Neural cell (in vitro differentiated cells): ENCODE data around the gene PARVB. TPM values are rescaled to one million over a fixed set of nuclear protein-coding genes. Genes with fewer than 3 reads are reported as not detected.

Source experiments
- H2AFZ ChIP-seq: fragments of 200-600, 300-800 bp; sonication (generic), shearing (Covaris generic); 2 replicates; pipeline ENCODE4 v1.6.0; 2014; ENCODE audit warnings: low read depth, mild to moderate bottlenecking, antibody characterized with exemption, low read length, moderate library complexity
- H3F3A ChIP-seq: fragments of 200-600 bp; shearing (Covaris generic); 2 replicates; pipeline ENCODE4 v1.6.1; 2016; ENCODE audit warnings: mild to moderate bottlenecking, moderate library complexity, mixed read lengths, antibody characterized with exemption, low read length; ENCODE audit not compliant: insufficient read depth, poor library complexity, severe bottlenecking
- H3K27ac ChIP-seq: fragments of 200-600, 300-800 bp; sonication (generic), shearing (Covaris generic); 2 replicates; pipeline ENCODE4 v1.5.1; 2014; ENCODE audit warnings: mild to moderate bottlenecking, low read length, moderate library complexity
- H3K27me3 ChIP-seq: fragments of 300-800, 200-600 bp; sonication (generic), shearing (Covaris generic); 2 replicates; pipeline ENCODE4 v1.6.0; 2014; ENCODE audit warnings: mild to moderate bottlenecking, low read depth, low read length, moderate library complexity; ENCODE audit not compliant: insufficient read depth
- H3K36me3 ChIP-seq: fragments of 300-800, 200-600 bp; sonication (generic), shearing (Covaris generic); 2 replicates; pipeline ENCODE4 v1.5.1; 2014; ENCODE audit warnings: mild to moderate bottlenecking, antibody characterized with exemption, low read length, moderate library complexity; ENCODE audit not compliant: insufficient read depth
- H3K4me2 ChIP-seq: fragments of 300-800, 200-600 bp; sonication (generic), shearing (Covaris generic); 2 replicates; pipeline ENCODE4 v1.6.0; 2014; ENCODE audit warnings: mild to moderate bottlenecking, low read length
- H3K4me3 ChIP-seq: fragments of 300-800, 200-600 bp; sonication (generic), shearing (Covaris generic); 2 replicates; pipeline ENCODE4 v1.5.1; 2014; ENCODE audit warnings: mild to moderate bottlenecking, low read length, moderate library complexity
- H3K79me2 ChIP-seq: fragments of 200-600 bp; shearing (Covaris generic); replicated peaks from 2 replicates; pipeline ENCODE4 v1.6.0; 2014; ENCODE audit warnings: mild to moderate bottlenecking, low read length, moderate library complexity; ENCODE audit not compliant: insufficient read depth
- H3K9ac ChIP-seq: fragments of 300-800, 200-600 bp; sonication (generic), shearing (Covaris generic); 2 replicates; pipeline ENCODE4 v1.6.1; 2016; ENCODE audit warnings: mild to moderate bottlenecking, low read length, mixed read lengths
- H3K9me2 ChIP-seq: fragments of 200-600 bp; shearing (Covaris generic); 2 replicates; pipeline ENCODE4 v1.6.1; 2016; ENCODE audit warnings: mild to moderate bottlenecking, low read length, mixed read lengths; ENCODE audit not compliant: insufficient read depth
- H3K9me3 ChIP-seq: fragments of 200-600, 300-800 bp; sonication (generic), shearing (Covaris generic); 2 replicates; pipeline ENCODE4 v1.6.1; 2016; ENCODE audit warnings: mild to moderate bottlenecking, mixed run types, low read length, moderate library complexity, mixed read lengths
- H4K20me1 ChIP-seq: fragments of 200-600 bp; shearing (Covaris generic); 2 replicates; pipeline ENCODE4 v1.6.1; 2016; ENCODE audit warnings: mild to moderate bottlenecking, mixed run types; ENCODE audit not compliant: insufficient read depth
- CTCF ChIP-seq: fragments of 450-650 bp; IDR thresholded peaks from 2 replicates; pipeline ENCODE4 v1.5.1; 2014; ENCODE audit warnings: antibody characterized with exemption, mild to moderate bottlenecking, moderate library complexity; ENCODE audit not compliant: poor library complexity, severe bottlenecking
- EP300 ChIP-seq: fragments of 450-650 bp; conservative IDR thresholded peaks from 2 replicates; pipeline ENCODE4 v1.6.1; 2014; ENCODE audit warnings: antibody characterized with exemption, mild to moderate bottlenecking, moderate library complexity; ENCODE audit not compliant: poor library complexity, severe bottlenecking
- EZH2 ChIP-seq: fragments of 200-600, 300-800 bp; shearing (Covaris generic), sonication (generic); IDR thresholded peaks from 2 replicates; pipeline ENCODE4 v1.6.1; 2014; ENCODE audit warnings: antibody characterized with exemption, low read length, borderline replicate concordance, mild to moderate bottlenecking; ENCODE audit not compliant: insufficient read depth, poor library complexity, severe bottlenecking
- MXI1 ChIP-seq: fragments of 450-650 bp; conservative IDR thresholded peaks from 2 replicates; pipeline ENCODE4 v1.6.1; 2014; ENCODE audit warnings: antibody characterized with exemption, mild to moderate bottlenecking; ENCODE audit not compliant: poor library complexity, severe bottlenecking
- POLR2AphosphoS5 ChIP-seq: IDR thresholded peaks from 2 replicates; pipeline ENCODE4 v1.6.1; 2012
- RAD21 ChIP-seq: fragments of 450-650 bp; conservative IDR thresholded peaks from 2 replicates; pipeline ENCODE4 v1.6.1; 2014; ENCODE audit warnings: antibody characterized with exemption, mild to moderate bottlenecking, moderate library complexity
- REST ChIP-seq: IDR thresholded peaks from 2 replicates; pipeline ENCODE4 v1.6.1; 2012; ENCODE audit warnings: borderline replicate concordance
- SMC3 ChIP-seq: fragments of 450-650 bp; conservative IDR thresholded peaks from 2 replicates; pipeline ENCODE4 v1.6.1; 2014; ENCODE audit warnings: antibody characterized with exemption, mild to moderate bottlenecking, moderate library complexity; ENCODE audit not compliant: poor library complexity
- TAF1 ChIP-seq: IDR thresholded peaks from 2 replicates; pipeline ENCODE4 v1.6.1; 2012; ENCODE audit warnings: low read depth
- polyA plus RNA-seq: library from polyadenylated mRNA; depleted of rRNA; stranded (reverse); fragments of >200 nt; gene quantifications from 2 replicates; pipeline ENCODE4 v1.2.3, GENCODE V29; 2014

The PARVB gene
- polyA plus RNA-seq, 1 donor from 2014 or later, result 1.2 TPM

- Histone ChIP-seq H3K79me2 (no peaks in the 10 kb centered on the region), H3K9ac (no peak overlapping the region), H3F3A (no peaks in the 10 kb centered on the region), H3K9me3 (no peaks in the 10 kb centered on the region), H3K27me3 (no peaks in the 10 kb centered on the region), H3K27ac (no peak overlapping the region), H3K9me2 (no peaks in the 10 kb centered on the region), H3K4me2 (no peak overlapping the region), H4K20me1 (no peaks in the 10 kb centered on the region), H2AFZ (no peak overlapping the region), H3K36me3 (no peaks in the 10 kb centered on the region), H3K4me3 (no peak overlapping the region)
- TF ChIP-seq REST, result no peak
- no peak for TF ChIP-seq EP300
- no peak for TF ChIP-seq SMC3
- TF ChIP-seq POLR2AphosphoS5, result no peak
- TF ChIP-seq TAF1, result no peak
- no peak for TF ChIP-seq MXI1
- TF ChIP-seq EZH2, result no peak
Measured at GRCh38 chr22:44201665-44202064, 177.6 kb downstream of the PARVB start.

- H3K4me3 ChIP-seq, result no peak overlapping the region
- no peaks in the 10 kb centered on the region for H3K27me3 ChIP-seq
- H2AFZ ChIP-seq, result no peak overlapping the region
- H3F3A ChIP-seq, result no peaks in the 10 kb centered on the region
- H3K9ac ChIP-seq, result no peak overlapping the region
- no peaks in the 10 kb centered on the region for H3K9me3 ChIP-seq
- H4K20me1 ChIP-seq, result no peaks in the 10 kb centered on the region
- H3K79me2 ChIP-seq, result no peaks in the 10 kb centered on the region
- H3K9me2 ChIP-seq, result no peaks in the 10 kb centered on the region
- no peak overlapping the region for H3K4me2 ChIP-seq
- H3K36me3 ChIP-seq, result no peaks in the 10 kb centered on the region
- TF ChIP-seq TAF1 (no peak), RAD21 (no peak), MXI1 (no peak), REST (no peak), POLR2AphosphoS5 (no peak), EP300 (no peak), CTCF (no peak), EZH2 (no peak), SMC3 (no peak)
- no peak overlapping the region for H3K27ac ChIP-seq
Measured at GRCh38 chr22:44202261-44202789, 178.2 kb downstream of the PARVB start.
